Gastrocnemius medialis (tissue), 4 donors: ENCODE data around the gene FCGR3B.
"Not testable (repeated sequence)": the region's sequence is repeated elsewhere in the genome, so short reads cannot be mapped to it uniquely, and the experiment has no call there.

Source experiments
- CTCF ChIP-seq, 5 experiments: fragments of 450-650 bp in 3 of 5; fragments of 200-600 bp in 2 of 5; sonication (generic) in 2 of 5; IDR thresholded peaks in 4 of 5; conservative IDR thresholded peaks in 1 of 5; 1 replicate in 4 of 5; 2 replicates in 1 of 5; pipeline ENCODE4 v1.5.1; 2016 to 2019; ENCODE audit warnings: antibody characterized with exemption in 5 of 5, mild to moderate bottlenecking in 3 of 5, moderate library complexity in 3 of 5
- POLR2A ChIP-seq, 2 donors: fragments of 450-650 bp; IDR thresholded peaks; one replicate each; pipeline ENCODE4 v1.6.1; 2017; ENCODE audit warnings: antibody characterized with exemption in 2 of 2, mild to moderate bottlenecking in 2 of 2, moderate library complexity in 2 of 2

GRCh38 chr1:161653541-161653940 is 22.6 kb upstream of the FCGR3B start:
- not testable (repeated sequence) for TF ChIP-seq CTCF (IDR thresholded peaks at IDR 0.05 in 4 of 5, conservative IDR thresholded peaks at IDR 0.05 in 1 of 5); POLR2A (IDR thresholded peaks at IDR 0.05)
